H9 (cell line): ENCODE measurements around the gene SNAPC5. TPM values are rescaled to one million over a fixed set of nuclear protein-coding genes. Genes with fewer than 3 reads are reported as not detected.

Experiments
- DNase-seq: peaks from one replicate; pipeline ENCODE4 v3.0.0-alpha.2; 2017
- H2AFZ ChIP-seq: one replicate; pipeline ENCODE4 v1.6.1; 2013; ENCODE audit warnings: mild to moderate bottlenecking, low read length, control low read depth, moderate library complexity
- H2AK5ac ChIP-seq: 2 replicates; pipeline ENCODE4 v1.6.1; 2013; ENCODE audit warnings: low read length, control low read depth, mixed read lengths; ENCODE audit not compliant: insufficient read length
- H2BK120ac ChIP-seq: one replicate; pipeline ENCODE4 v1.6.1; 2013; ENCODE audit warnings: low read depth, mild to moderate bottlenecking, low read length, control low read depth, inconsistent platforms; ENCODE audit not compliant: poor library complexity, severe bottlenecking
- H2BK12ac ChIP-seq: 2 replicates; pipeline ENCODE4 v1.6.1; 2013; ENCODE audit warnings: low read length, control low read depth, mixed read lengths, low read depth; ENCODE audit not compliant: insufficient read length
- H2BK15ac ChIP-seq: 2 replicates; pipeline ENCODE4 v1.6.1; 2013; ENCODE audit warnings: low read depth, low read length, control low read depth
- H2BK20ac ChIP-seq: one replicate; pipeline ENCODE4 v1.6.1; 2013; ENCODE audit warnings: low read depth, mild to moderate bottlenecking, low read length, control low read depth, inconsistent platforms; ENCODE audit not compliant: poor library complexity, severe bottlenecking
- H2BK5ac ChIP-seq: 2 replicates; pipeline ENCODE4 v1.6.1; 2013; ENCODE audit warnings: low read length, control low read depth, mixed read lengths; ENCODE audit not compliant: insufficient read length
- H3K14ac ChIP-seq: 2 replicates; pipeline ENCODE4 v1.6.1; 2013; ENCODE audit warnings: low read length, control low read depth; ENCODE audit not compliant: insufficient read depth
- H3K18ac ChIP-seq: 2 replicates; pipeline ENCODE4 v1.6.1; 2013; ENCODE audit warnings: low read depth, mild to moderate bottlenecking, mixed read lengths, low read length, control low read depth; ENCODE audit not compliant: insufficient read length
- H3K23ac ChIP-seq: 2 replicates; pipeline ENCODE4 v1.6.1; 2013; ENCODE audit warnings: low read length, control low read depth, mixed read lengths, low read depth; ENCODE audit not compliant: insufficient read length
- H3K23me2 ChIP-seq: 2 replicates; pipeline ENCODE4 v1.6.1; 2013; ENCODE audit warnings: low read depth, mild to moderate bottlenecking, mixed read lengths, low read length, control low read depth; ENCODE audit not compliant: insufficient read length, poor library complexity, severe bottlenecking
- H3K27ac ChIP-seq: 2 replicates; pipeline ENCODE4 v1.5.1; 2013; ENCODE audit warnings: low read length, control low read depth, mixed read lengths, low read depth; ENCODE audit not compliant: insufficient read length
- H3K27me3 ChIP-seq: 2 replicates; pipeline ENCODE4 v1.6.1; 2013; ENCODE audit warnings: low read length, control low read depth, inconsistent platforms; ENCODE audit not compliant: insufficient read depth
- H3K4ac ChIP-seq: 2 replicates; pipeline ENCODE4 v1.6.1; 2013; ENCODE audit warnings: low read depth, mild to moderate bottlenecking, control low read depth, inconsistent platforms, low read length, moderate library complexity
- H3K4me1 ChIP-seq: 2 replicates; pipeline ENCODE4 v1.6.1; 2013; ENCODE audit warnings: low read length, control low read depth, inconsistent platforms; ENCODE audit not compliant: insufficient read depth
- H3K4me2 ChIP-seq: 2 replicates; pipeline ENCODE4 v1.6.1; 2013; ENCODE audit warnings: low read length, control low read depth, mixed read lengths; ENCODE audit not compliant: insufficient read length, insufficient read depth
- H3K56ac ChIP-seq: 2 replicates; pipeline ENCODE4 v1.6.1; 2013; ENCODE audit warnings: low read depth, mild to moderate bottlenecking, mixed read lengths, low read length, control low read depth; ENCODE audit not compliant: insufficient read length
- H3K79me1 ChIP-seq: 2 replicates; pipeline ENCODE4 v1.6.1; 2013; ENCODE audit warnings: low read depth, mild to moderate bottlenecking, moderate library complexity, low read length, control low read depth, inconsistent platforms; ENCODE audit not compliant: insufficient read depth, poor library complexity, severe bottlenecking
- H3K79me2 ChIP-seq: 2 replicates; pipeline ENCODE4 v1.6.1; 2013; ENCODE audit warnings: low read length, control low read depth, inconsistent platforms; ENCODE audit not compliant: insufficient read depth
- H3K9ac ChIP-seq: 2 replicates; pipeline ENCODE4 v1.6.1; 2013; ENCODE audit warnings: low read length, control low read depth, mixed read lengths; ENCODE audit not compliant: insufficient read length; ENCODE audit errors: extremely low read depth
- H3K9me3 ChIP-seq: one replicate; pipeline ENCODE4 v1.6.1; 2013; ENCODE audit warnings: low read depth, low read length, inconsistent platforms; ENCODE audit not compliant: control insufficient read depth
- H3T11ph ChIP-seq: one replicate; pipeline ENCODE4 v1.6.1; 2013; ENCODE audit warnings: mild to moderate bottlenecking, low read length, control low read depth, inconsistent platforms
- H4K20me1 ChIP-seq: one replicate; pipeline ENCODE4 v1.6.1; 2013; ENCODE audit not compliant: control insufficient read depth, insufficient read length, insufficient read depth
- H4K5ac ChIP-seq: 2 replicates; pipeline ENCODE4 v1.6.1; 2013; ENCODE audit warnings: low read depth, mild to moderate bottlenecking, mixed read lengths, low read length, control low read depth; ENCODE audit not compliant: insufficient read length
- H4K8ac ChIP-seq: replicated peaks from 2 replicates; pipeline ENCODE4 v1.6.1; 2013; ENCODE audit warnings: low read length, control low read depth, mixed read lengths, low read depth; ENCODE audit not compliant: insufficient read length
- H4K91ac ChIP-seq: 2 replicates; pipeline ENCODE4 v1.6.1; 2013; ENCODE audit warnings: low read depth, mild to moderate bottlenecking, moderate library complexity, mixed read lengths, low read length, control low read depth; ENCODE audit not compliant: insufficient read length
- H3K27ac Mint-ChIP-seq, 3 experiments: 2 replicates in 2 of 3; 3 replicates in 1 of 3; pipeline ENCODE4 v1.8.0; 2020 to 2021; ENCODE audit warnings: mixed read lengths in 3 of 3, mild to moderate bottlenecking in 1 of 3, moderate library complexity in 1 of 3
- H3K27me3 Mint-ChIP-seq: 2 replicates; pipeline ENCODE4 v1.8.0; 2021; ENCODE audit warnings: low read depth, mild to moderate bottlenecking, moderate library complexity, mixed read lengths
- H3K36me3 Mint-ChIP-seq, 3 experiments: 2 replicates in 2 of 3; 3 replicates in 1 of 3; pipeline ENCODE4 v1.8.0; 2020 to 2021; ENCODE audit warnings: low read depth in 3 of 3, mixed read lengths in 3 of 3; ENCODE audit not compliant: insufficient read depth in 1 of 3
- H3K4me1 Mint-ChIP-seq, 2 experiments: 2 replicates each; pipeline ENCODE4 v1.8.0; 2020; ENCODE audit warnings: mixed read lengths in 2 of 2
- H3K4me3 Mint-ChIP-seq, 2 experiments: 2 replicates in 1 of 2; 3 replicates in 1 of 2; pipeline ENCODE4 v1.8.0; 2020 to 2021; ENCODE audit warnings: mild to moderate bottlenecking in 2 of 2, mixed read lengths in 2 of 2, moderate library complexity in 1 of 2
- H3K9me3 Mint-ChIP-seq, 2 experiments: 2 replicates in 1 of 2; 3 replicates in 1 of 2; pipeline ENCODE4 v1.8.0; 2020; ENCODE audit warnings: mild to moderate bottlenecking in 2 of 2, mixed read lengths in 2 of 2, moderate library complexity in 1 of 2
- WGBS: extraction: QIAGEN DNeasy Blood & Tissue Kit; methylation state at CpG from one replicate; pipeline ENCODE4 v1.1.7; 2013; ENCODE audit warnings: missing lambda C conversion rate, low lambda C conversion rate, mixed read lengths; ENCODE audit not compliant: insufficient read length; ENCODE audit errors: extremely low coverage; 5-methylcytosine and 5-hydroxymethylcytosine counted together
- total RNA-seq: library from RNA; stranded (reverse); gene quantifications from 2 replicates; pipeline ENCODE4 v1.2.1, GENCODE V29; 2021
- TF ChIP-seq, protein P1 (sequence below): fragments of 200-600 bp; sonication (generic); conservative IDR thresholded peaks from 3 replicates; pipeline ENCODE4 v1.8.0; 2021; ENCODE audit warnings: antibody characterized with exemption, mild to moderate bottlenecking

The SNAPC5 gene
- total RNA-seq, 1 experiment from 2014 or later, result 28.9 TPM

DNA sequence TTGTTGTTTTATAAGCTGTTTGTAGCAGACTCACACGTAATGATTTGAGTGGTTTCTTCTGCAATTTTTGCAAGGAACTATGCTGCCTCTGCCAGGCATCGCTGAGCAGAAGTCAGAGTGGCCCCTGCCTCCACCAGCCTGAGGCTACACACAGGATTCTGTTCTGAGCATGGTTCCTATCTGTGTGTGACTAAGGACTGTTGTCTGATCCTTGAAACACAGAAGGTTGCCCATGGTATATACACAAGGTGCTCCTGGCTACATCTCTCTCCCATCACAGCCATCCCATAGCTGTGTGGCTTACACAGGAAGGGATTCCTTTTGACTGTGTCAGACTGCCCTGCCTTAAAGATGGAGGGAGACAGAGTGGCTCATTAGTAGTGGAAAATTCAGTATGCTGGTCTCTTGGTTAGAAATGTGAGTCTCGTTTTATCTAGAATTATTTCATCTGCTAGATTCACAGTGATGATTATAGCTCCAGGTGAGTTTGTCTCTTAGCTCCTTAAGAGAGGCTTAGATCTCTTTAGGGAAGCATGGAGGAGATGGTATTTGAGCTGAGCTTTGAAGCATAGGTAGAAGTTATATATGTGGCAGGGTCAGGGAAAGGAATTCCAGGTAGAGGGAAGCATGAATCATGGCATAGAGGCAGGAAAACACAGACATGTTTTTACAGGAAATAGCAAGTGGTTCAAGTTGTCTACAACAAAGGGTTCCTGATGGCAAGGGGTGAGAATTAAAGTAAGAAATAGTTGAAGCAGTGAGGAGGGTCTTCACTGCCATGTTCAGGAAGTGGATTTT is 37.5 kb downstream of the SNAPC5 start:
- Mint-ChIP-seq H3K27ac (peak overlapping the region in 2 of 3 experiments; percentile 22 to 76; a peak in 3 of 7 replicates), H3K4me1 (peaks cover 35 to 50% of the 10 kb centered on the region in 2 experiments), H3K4me3 (no peak overlapping the region), H3K9me3 (peaks cover 0 to 4% of the 10 kb centered on the region in 2 experiments; a peak in 3 of 5 replicates), H3K36me3 (peaks cover 7 to 12% (median 8%) of the 10 kb centered on the region in 3 experiments), H3K27me3 (no peaks in the 10 kb centered on the region)
- Histone ChIP-seq H2AK5ac (no peak overlapping the region), H3K9me3 (no peaks in the 10 kb centered on the region), H3K56ac (no peak overlapping the region), H2BK120ac (no peak overlapping the region), H3K4ac (no peak overlapping the region), H3T11ph (no peak overlapping the region), H2BK12ac (no peak overlapping the region), H4K8ac (no peak overlapping the region), H2AFZ (no peak overlapping the region), H3K9ac (no peak overlapping the region), H3K27me3 (no peaks in the 10 kb centered on the region), H4K5ac (no peak overlapping the region), H2BK20ac (no peak overlapping the region), H4K91ac (no peak overlapping the region), H3K79me2 (no peaks in the 10 kb centered on the region), H3K4me2 (no peak overlapping the region), H2BK5ac (no peak overlapping the region), H3K27ac (no peak overlapping the region), H3K4me1 (peaks cover 2% of the 10 kb centered on the region; the same call in 1 of the 2 replicates), H3K18ac (no peak overlapping the region), H4K20me1 (no peaks in the 10 kb centered on the region), H3K23me2 (no peaks in the 10 kb centered on the region), H3K14ac (no peak overlapping the region), H3K79me1 (no peaks in the 10 kb centered on the region), H3K23ac (no peak overlapping the region), H2BK15ac (no peak overlapping the region)
- DNase-seq, result no peak
- no CpG with 5 or more reads among the region's 3 CpGs for WGBS
- TF ChIP-seq, protein P1, sequence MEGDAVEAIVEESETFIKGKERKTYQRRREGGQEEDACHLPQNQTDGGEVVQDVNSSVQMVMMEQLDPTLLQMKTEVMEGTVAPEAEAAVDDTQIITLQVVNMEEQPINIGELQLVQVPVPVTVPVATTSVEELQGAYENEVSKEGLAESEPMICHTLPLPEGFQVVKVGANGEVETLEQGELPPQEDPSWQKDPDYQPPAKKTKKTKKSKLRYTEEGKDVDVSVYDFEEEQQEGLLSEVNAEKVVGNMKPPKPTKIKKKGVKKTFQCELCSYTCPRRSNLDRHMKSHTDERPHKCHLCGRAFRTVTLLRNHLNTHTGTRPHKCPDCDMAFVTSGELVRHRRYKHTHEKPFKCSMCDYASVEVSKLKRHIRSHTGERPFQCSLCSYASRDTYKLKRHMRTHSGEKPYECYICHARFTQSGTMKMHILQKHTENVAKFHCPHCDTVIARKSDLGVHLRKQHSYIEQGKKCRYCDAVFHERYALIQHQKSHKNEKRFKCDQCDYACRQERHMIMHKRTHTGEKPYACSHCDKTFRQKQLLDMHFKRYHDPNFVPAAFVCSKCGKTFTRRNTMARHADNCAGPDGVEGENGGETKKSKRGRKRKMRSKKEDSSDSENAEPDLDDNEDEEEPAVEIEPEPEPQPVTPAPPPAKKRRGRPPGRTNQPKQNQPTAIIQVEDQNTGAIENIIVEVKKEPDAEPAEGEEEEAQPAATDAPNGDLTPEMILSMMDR, result no peak
